Loucy (cell line): ENCODE results near the gene ZBTB16.

Experiments used
- H2AFZ ChIP-seq: fragments of 200-600 bp; sonication (generic); 2 replicates; pipeline ENCODE4 v1.6.0; 2016; ENCODE audit warnings: antibody characterized with exemption, mild to moderate bottlenecking, low read length, moderate library complexity
- H3F3A ChIP-seq: fragments of 200-600 bp; 2 replicates; pipeline ENCODE4 v1.6.0; 2016; ENCODE audit warnings: antibody characterized with exemption, low read depth, mild to moderate bottlenecking
- H3K27me3 ChIP-seq: fragments of 200-600 bp; sonication (generic); 2 replicates; pipeline ENCODE4 v1.6.1; 2014; ENCODE audit warnings: low read length, mild to moderate bottlenecking; ENCODE audit not compliant: insufficient read depth, poor library complexity, severe bottlenecking
- H3K36me3 ChIP-seq: fragments of 200-600 bp; sonication (generic); 2 replicates; pipeline ENCODE4 v1.6.1; 2016; ENCODE audit warnings: low read length; ENCODE audit not compliant: insufficient read depth
- H3K4me1 ChIP-seq: fragments of 200-600 bp; sonication (generic); 2 replicates; pipeline ENCODE4 v1.5.1; 2014; ENCODE audit warnings: low read length, mild to moderate bottlenecking; ENCODE audit not compliant: insufficient read depth, poor library complexity, severe bottlenecking
- H3K4me2 ChIP-seq: fragments of 200-600 bp; sonication (generic); 2 replicates; pipeline ENCODE4 v1.6.0; 2014; ENCODE audit warnings: antibody characterized with exemption, low read length, low read depth, mild to moderate bottlenecking; ENCODE audit not compliant: poor library complexity, severe bottlenecking
- H3K4me3 ChIP-seq: fragments of 200-600 bp; sonication (generic); 2 replicates; pipeline ENCODE4 v1.5.1; 2014; ENCODE audit warnings: low read length, mild to moderate bottlenecking, mixed read lengths; ENCODE audit not compliant: poor library complexity, severe bottlenecking
- H3K79me2 ChIP-seq: fragments of 200-600 bp; sonication (generic); 2 replicates; pipeline ENCODE4 v1.6.1; 2014; ENCODE audit warnings: low read length; ENCODE audit not compliant: insufficient read depth
- H3K9ac ChIP-seq: fragments of 200-600 bp; sonication (generic); 2 replicates; pipeline ENCODE4 v1.6.0; 2014; ENCODE audit warnings: mild to moderate bottlenecking, low read depth, low read length, moderate library complexity; ENCODE audit not compliant: poor library complexity, severe bottlenecking
- H3K9me2 ChIP-seq: fragments of 200-600 bp; sonication (generic); replicated peaks from 2 replicates; pipeline ENCODE4 v1.6.1; 2016; ENCODE audit warnings: low read depth, low read length, mixed read lengths
- H3K9me3 ChIP-seq: fragments of 200-600 bp; sonication (generic); 2 replicates; pipeline ENCODE4 v1.6.1; 2014; ENCODE audit warnings: mild to moderate bottlenecking, antibody characterized with exemption, low read length, low read depth; ENCODE audit not compliant: insufficient read depth
- H4K20me1 ChIP-seq: fragments of 200-600 bp; sonication (generic); 2 replicates; pipeline ENCODE4 v1.6.0; 2014; ENCODE audit warnings: antibody characterized with exemption, low read length, mild to moderate bottlenecking; ENCODE audit not compliant: insufficient read depth, poor library complexity, severe bottlenecking
- CTCF ChIP-seq: fragments of 200-600 bp; sonication (generic); conservative IDR thresholded peaks from 2 replicates; pipeline ENCODE4 v1.5.1; 2014; ENCODE audit warnings: mild to moderate bottlenecking, antibody characterized with exemption, low read length
- EZH2phosphoT487 ChIP-seq: fragments of 200-600 bp; IDR thresholded peaks from 2 replicates; pipeline ENCODE4 v1.6.1; 2018; ENCODE audit warnings: antibody characterized with exemption, mild to moderate bottlenecking, moderate library complexity, borderline replicate concordance

The ZBTB16 gene

GRCh38 chr11:114253771-114254170 lies 194.3 kb downstream of the ZBTB16 start:
- Histone ChIP-seq H3K4me3 (no peak overlapping the region), H3K4me1 (peaks cover 15% of the 10 kb centered on the region), H3K27me3 (no peaks in the 10 kb centered on the region), H4K20me1 (no peaks in the 10 kb centered on the region), H3F3A (no peaks in the 10 kb centered on the region), H3K4me2 (no peak overlapping the region), H3K9ac (no peak overlapping the region), H3K9me3 (no peaks in the 10 kb centered on the region), H2AFZ (no peak overlapping the region), H3K79me2 (no peaks in the 10 kb centered on the region), H3K9me2 (no peaks in the 10 kb centered on the region), H3K36me3 (no peaks in the 10 kb centered on the region)
- no peak for TF ChIP-seq CTCF
- no peak for TF ChIP-seq EZH2phosphoT487

DNA sequence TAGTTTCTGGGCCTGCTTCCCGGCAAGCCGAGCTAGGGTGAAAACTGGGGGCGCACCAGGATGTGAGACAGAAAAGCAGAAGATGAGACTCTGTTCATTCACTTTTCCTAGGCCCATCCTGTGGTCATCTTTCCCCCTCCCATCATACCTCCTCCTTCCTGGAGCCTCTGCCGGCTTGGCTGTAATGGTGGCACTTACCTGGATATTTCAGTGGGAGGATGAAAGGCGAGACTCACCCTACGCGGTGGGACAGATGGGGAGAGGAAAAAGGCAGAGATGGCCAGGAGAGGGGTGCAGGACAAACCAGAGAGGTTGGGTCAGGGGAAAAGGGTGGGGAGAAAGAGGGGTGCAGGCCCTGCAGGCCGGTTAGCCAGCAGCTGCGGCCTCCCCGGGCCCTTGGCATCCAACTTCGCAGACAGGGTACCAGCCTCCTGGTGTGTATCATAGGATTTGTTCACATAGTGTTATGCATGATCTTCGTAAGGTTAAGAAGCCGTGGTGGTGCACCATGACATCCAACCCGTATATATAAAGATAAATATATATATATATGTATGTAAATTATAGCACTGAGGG lies 195.1 kb downstream of the ZBTB16 start:
- Histone ChIP-seq H3K79me2 (no peaks in the 10 kb centered on the region), H3K4me2 (no peak overlapping the region), H4K20me1 (no peaks in the 10 kb centered on the region), H2AFZ (no peak overlapping the region), H3K9me2 (no peaks in the 10 kb centered on the region), H3K9ac (no peak overlapping the region), H3K27me3 (no peaks in the 10 kb centered on the region), H3K4me1 (peaks cover 24% of the 10 kb centered on the region), H3K9me3 (no peaks in the 10 kb centered on the region), H3K36me3 (no peaks in the 10 kb centered on the region), H3K4me3 (no peak overlapping the region), H3F3A (no peaks in the 10 kb centered on the region)
- TF ChIP-seq CTCF (no peak), EZH2phosphoT487 (no peak)

- Histone ChIP-seq H3K79me2 (no peaks in the 10 kb centered on the region), H3K4me3 (no peak overlapping the region), H3K9me3 (no peaks in the 10 kb centered on the region), H3K27me3 (no peaks in the 10 kb centered on the region), H4K20me1 (no peaks in the 10 kb centered on the region), H3K9ac (no peak overlapping the region), H3F3A (no peaks in the 10 kb centered on the region), H3K4me2 (no peak overlapping the region), H3K9me2 (no peaks in the 10 kb centered on the region), H2AFZ (no peak overlapping the region), H3K36me3 (no peaks in the 10 kb centered on the region), H3K4me1 (peaks cover 24% of the 10 kb centered on the region)
- no peak for TF ChIP-seq CTCF
- TF ChIP-seq EZH2phosphoT487 = no peak
Observed at GRCh38 chr11:114255289-114255688, 195.8 kb downstream of the ZBTB16 start.
